ENCODE data around the gene TERF2IP. TPM values are rescaled to one million over a fixed set of nuclear protein-coding genes. Genes with fewer than 3 reads are reported as not detected.
A peak's percentile ranks its signal among the peaks of the same experiment; 100 is the strongest.

TERF2IP gene
- total and polyA plus RNA-seq, 2 of the 13 experiments (the other 11 are each of a cell fraction or from before 2014, with no cell fraction given), result 26.4 to 50.2 TPM

GRCh38 chr16:75660726-75661302 lies 13.2 kb downstream of the TERF2IP start:
- ATAC-seq (peak; percentile 43), FAIRE-seq (no peak), DNase-seq (ENCODE audit: low spot score) (no peak)
- no peak for TF ChIP-seq STAT5B (CRISPR knock-in tag; IDR thresholded peaks at IDR 0.05)
- no peak for TF ChIP-seq U2AF2 (IDR thresholded peaks at IDR 0.05; ENCODE audit: low read depth, low read length)
- no peak for TF ChIP-seq ZNF460 (CRISPR knock-in tag; IDR thresholded peaks at IDR 0.05; ENCODE audit: borderline replicate concordance)
- TF ChIP-seq ATF3 (CRISPR knock-in tag; IDR thresholded peaks at IDR 0.05), result no peak
- no peak for TF ChIP-seq ZNF296 (CRISPR knock-in tag; conservative IDR thresholded peaks at IDR 0.05)
- TF ChIP-seq ZNF530 (CRISPR knock-in tag; IDR thresholded peaks at IDR 0.05; ENCODE audit: low read depth), result no peak
- TF ChIP-seq FIP1L1 (IDR thresholded peaks at IDR 0.05; ENCODE audit: borderline replicate concordance, insufficient read depth, low read depth, low read length), result no peak
- no peak for TF ChIP-seq AHR (CRISPR knock-in tag; IDR thresholded peaks at IDR 0.05)
- TF ChIP-seq EHMT2 (IDR thresholded peaks at IDR 0.05; ENCODE audit: borderline replicate concordance, low read depth, low read length), result no peak
- TF ChIP-seq ZNF451 (CRISPR knock-in tag; IDR thresholded peaks at IDR 0.05), result no peak
- TF ChIP-seq CHD2 (IDR thresholded peaks at IDR 0.05; ENCODE audit: low read depth, low read length), result no peak
- TF ChIP-seq ZNF746 (CRISPR knock-in tag; IDR thresholded peaks at IDR 0.05), result no peak
- TF ChIP-seq ZNF431 (CRISPR knock-in tag; IDR thresholded peaks at IDR 0.05; ENCODE audit: borderline replicate concordance, low read depth), result no peak
- no peak for TF ChIP-seq AFF4 (CRISPR knock-in tag; IDR thresholded peaks at IDR 0.05)
- no peak for TF ChIP-seq ZNF616 (CRISPR knock-in tag; IDR thresholded peaks at IDR 0.05; ENCODE audit: low read depth)
- no peak for TF ChIP-seq MIER2 (CRISPR knock-in tag; IDR thresholded peaks at IDR 0.05)
- TF ChIP-seq SIN3B (IDR thresholded peaks at IDR 0.05; ENCODE audit: low read length), result no peak
- TF ChIP-seq FOXK1 (CRISPR knock-in tag; IDR thresholded peaks at IDR 0.05; ENCODE audit: borderline replicate concordance, low read depth), result no peak
- TF ChIP-seq ZBTB3 (CRISPR knock-in tag; IDR thresholded peaks at IDR 0.05; ENCODE audit: borderline replicate concordance, low read depth), result no peak
- TF ChIP-seq SNAI1 (CRISPR knock-in tag; IDR thresholded peaks at IDR 0.05; ENCODE audit: borderline replicate concordance), result no peak
- 80% methylated on average over 4 of the region's 4 CpGs for WGBS (ENCODE audit: low lambda C conversion rate)
- peaks cover 13 to 34% of the 10 kb centered on the region in 2 experiments; a peak in 4 of 5 replicates for H3K36me3 ChIP-seq (replicated peaks in 1 of 2; ENCODE audit: control insufficient read depth in 1 of 2, insufficient read depth in 2 of 2, low read length in 2 of 2)
- no peaks in the 10 kb centered on the region for H3K9me3 ChIP-seq (ENCODE audit: low read length)
- CTCF ChIA-PET (ENCODE audit: low intra/inter-chr PET ratio, low total read pairs), result no interaction called here
- H3K27ac ChIP-seq (ENCODE audit: extremely low read length, insufficient read depth, low read length), result no peak overlapping the region
- no peaks in the 10 kb centered on the region for H3K4me1 ChIP-seq (ENCODE audit: insufficient read depth, low read length)
- H3K27me3 ChIP-seq (ENCODE audit: control insufficient read depth in 1 of 2, insufficient read depth in 2 of 2, low read length in 2 of 2), result no peaks in the 10 kb centered on the region
- POLR2A ChIA-PET, result no interaction called here
- BruUV-seq (replicated peaks), result no TSS peak
- H3K9ac ChIP-seq (ENCODE audit: insufficient read depth, low read depth, low read length), result no peak overlapping the region
- no peak overlapping the region for H3K4me3 ChIP-seq (replicated peaks in 1 of 3; ENCODE audit: insufficient read depth in 1 of 3, low read depth in 2 of 3, low read length in 3 of 3)
- H2AFZ ChIP-seq (ENCODE audit: low read length), result no peak overlapping the region
- no peaks in the 10 kb centered on the region; the same call in none of the 2 replicates for H4K20me1 ChIP-seq (ENCODE audit: insufficient read depth, low read length)
- intact Hi-C loops (cut with micrococcal nuclease; ENCODE audit: unreplicated experiment) (no loop called here), in situ Hi-C loops (cut with HindIII; ENCODE audit: extremely low pct_ligation_motif_present, low pct_unique_long_range_greater_than_20kb) (no loop called here)
- H3K79me2 ChIP-seq (ENCODE audit: insufficient read depth, low read length), result no peaks in the 10 kb centered on the region
- no peak overlapping the region for H3K4me2 ChIP-seq (ENCODE audit: low read depth, low read length)

Measured in HepG2 (cell line).